A673 (cell line): ENCODE data around the gene BNC2.

Experiments used
- CTCF ChIP-seq: fragments of 300-800, 200-600 bp; sonication (generic); conservative IDR thresholded peaks from 2 replicates; pipeline ENCODE4 v1.5.1; 2017; ENCODE audit warnings: low read depth, mild to moderate bottlenecking, antibody characterized with exemption, low read length, moderate library complexity, mixed read lengths
- EZH2 ChIP-seq: fragments of 200-600 bp; sonication (generic); IDR thresholded peaks from 2 replicates; pipeline ENCODE4 v1.6.1; 2017; ENCODE audit warnings: borderline replicate concordance, low read depth, mild to moderate bottlenecking, mixed read lengths, antibody characterized with exemption, low read length; ENCODE audit not compliant: poor library complexity, severe bottlenecking

- TF ChIP-seq CTCF (no peak), EZH2 (no peak)
Measured at GRCh38 chr9:16453390-16453789, 417.1 kb downstream of the BNC2 start.
